GM21526 (cell line): ENCODE measurements around the gene RPH3AL.

Experiments used
- ATAC-seq: cut with Tn5 transposase; IDR thresholded peaks from one replicate; pipeline ENCODE4 v1.9.1; 2021; ENCODE audit warnings: moderate library complexity; ENCODE audit not compliant: unreplicated experiment, low FRiP score

The RPH3AL gene

GRCh38 chr17:353838-354234, 1.2 kb upstream of the RPH3AL start:
- ATAC-seq, result no peak

GRCh38 chr17:353213-353837, 718 bp upstream of the RPH3AL start:
- no peak for ATAC-seq

- ATAC-seq, result no peak
These were observed 659 bp downstream of the RPH3AL start for GRCh38 chr17:351875-352420.

- ATAC-seq, result no peak
These were observed 1.2 kb downstream of the RPH3AL start for GRCh38 chr17:351449-351738.

GRCh38 chr17:350706-351448, 1.7 kb downstream of the RPH3AL start:
- no peak for ATAC-seq

- ATAC-seq, result no peak
These were observed 2.9 kb downstream of the RPH3AL start for GRCh38 chr17:349666-350065.

GRCh38 chr17:348692-349425, 3.7 kb downstream of the RPH3AL start:
- no peak for ATAC-seq

- ATAC-seq, result no peak
These were observed 4.6 kb downstream of the RPH3AL start for GRCh38 chr17:348012-348411.

GRCh38 chr17:347309-347899, 5.2 kb downstream of the RPH3AL start:
- no peak for ATAC-seq

GRCh38 chr17:345992-346785, 6.4 kb downstream of the RPH3AL start:
- ATAC-seq, result no peak

- ATAC-seq, result no peak
These were observed 7.3 kb downstream of the RPH3AL start for GRCh38 chr17:345261-345660.

GRCh38 chr17:343875-344752, 8.5 kb downstream of the RPH3AL start:
- ATAC-seq, result no peak

GRCh38 chr17:343211-343610, 9.4 kb downstream of the RPH3AL start:
- ATAC-seq, result no peak

- no peak for ATAC-seq
These were observed 12.5 kb downstream of the RPH3AL start for GRCh38 chr17:340074-340473.

- no peak for ATAC-seq
These were observed 13.2 kb downstream of the RPH3AL start for GRCh38 chr17:339193-340061.

- no peak for ATAC-seq
These were observed 14.0 kb downstream of the RPH3AL start for GRCh38 chr17:338442-339192.

- ATAC-seq, result no peak
These were observed 14.7 kb downstream of the RPH3AL start for GRCh38 chr17:337866-338265.

GRCh38 chr17:337453-337852, 15.2 kb downstream of the RPH3AL start:
- no peak for ATAC-seq
